Measurements from ENCODE around the gene TEAD2. TPM values are rescaled to one million over a fixed set of nuclear protein-coding genes. Genes with fewer than 3 reads are reported as not detected.
"Not testable (repeated sequence)": the region's sequence is repeated elsewhere in the genome, so short reads cannot be mapped to it uniquely, and the experiment has no call there.

Gene TEAD2
- total RNA-seq, 2 donors from 2014 or later: 12.2 to 15.2 TPM

DNA sequence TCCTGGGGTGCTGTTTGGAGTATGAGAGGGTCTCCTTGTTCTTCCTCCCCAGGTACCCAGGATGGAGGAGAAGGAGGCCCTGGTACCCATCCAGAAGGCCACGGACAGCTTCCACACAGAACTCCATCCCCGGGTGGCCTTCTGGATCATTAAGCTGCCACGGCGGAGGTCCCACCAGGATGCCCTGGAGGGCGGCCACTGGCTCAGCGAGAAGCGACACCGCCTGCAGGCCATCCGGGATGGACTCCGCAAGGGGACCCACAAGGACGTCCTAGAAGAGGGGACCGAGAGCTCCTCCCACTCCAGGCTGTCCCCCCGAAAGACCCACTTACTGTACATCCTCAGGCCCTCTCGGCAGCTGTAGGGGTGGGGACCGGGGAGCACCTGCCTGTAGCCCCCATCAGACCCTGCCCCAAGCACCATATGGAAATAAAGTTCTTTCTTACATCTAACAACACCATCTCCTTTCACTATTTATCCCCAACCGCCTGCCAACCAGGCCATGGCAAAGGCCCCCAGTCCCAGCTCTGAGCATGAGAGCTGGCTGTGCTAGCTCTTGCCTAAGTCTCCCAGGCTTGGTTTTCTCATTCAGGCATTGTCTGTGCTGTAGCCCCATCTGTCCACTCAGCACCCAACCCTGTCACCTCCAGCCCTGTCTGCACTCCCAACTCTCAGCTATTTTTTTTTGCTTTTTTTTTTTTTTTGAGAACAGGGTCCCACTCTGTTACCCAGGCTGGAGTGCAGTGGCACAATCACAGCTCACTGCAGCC lies 12.6 kb upstream of the TEAD2 start:
- H3K9me3 ChIP-seq: peaks cover 0 to under 1% (median 0%) of the 10 kb centered on the region in 3 donors
- no peaks in the 10 kb centered on the region for H3K4me1 ChIP-seq
- WGBS, 2 donors: 81 to 93% methylated on average over 3 to 15 of the region's 16 CpGs
- H3K4me3 ChIP-seq: no peak overlapping the region
- intact Hi-C loops (cut with DNase I): no loop called here
- no peak for DNase-seq
- TF ChIP-seq POLR2A (IDR thresholded peaks at IDR 0.05) (no peak), CTCF (IDR thresholded peaks at IDR 0.05) (no peak)
- H3K27me3 ChIP-seq: no peaks in the 10 kb centered on the region
- ATAC-seq: no peak
- H3K27ac ChIP-seq: no peak overlapping the region
- no peaks in the 10 kb centered on the region for H3K36me3 ChIP-seq (replicated peaks in 1 of 2; ENCODE audit: insufficient read depth in 1 of 2, low read depth in 2 of 2)

GRCh38 chr19:49373174-49373573 lies 11.0 kb upstream of the TEAD2 start:
- 73 to 77% methylated on average over 3 of the region's 3 CpGs for WGBS, 2 donors
- H3K4me1 ChIP-seq; H3K27me3 ChIP-seq; DNase-seq; H3K9me3 ChIP-seq; ATAC-seq; H3K27ac ChIP-seq; H3K4me3 ChIP-seq; H3K36me3 ChIP-seq (replicated peaks in 1 of 2; ENCODE audit: insufficient read depth in 1 of 2, low read depth in 2 of 2); intact Hi-C loops (cut with DNase I): not testable (repeated sequence)

DNA sequence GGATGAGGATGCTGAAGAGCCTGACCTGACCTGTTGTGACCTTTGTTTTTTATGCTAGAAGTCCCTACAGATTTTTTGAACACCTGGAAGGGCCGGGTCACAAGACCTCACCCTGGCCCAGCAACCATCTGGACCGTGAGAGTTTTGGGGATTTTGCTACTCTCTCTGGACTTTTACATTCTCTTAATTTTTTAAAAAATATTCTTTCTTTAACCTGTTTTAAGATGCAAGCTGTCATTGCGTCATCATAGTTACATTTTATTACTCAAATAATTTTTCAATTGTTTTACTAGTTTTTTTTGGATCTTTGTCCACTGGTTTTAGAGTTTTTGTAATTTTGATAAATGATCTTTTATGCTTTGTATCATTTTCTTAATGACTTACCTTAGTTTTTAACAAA lies 9.0 kb upstream of the TEAD2 start:
- Histone ChIP-seq H3K27me3 (no peaks in the 10 kb centered on the region), H3K9me3 (peaks cover 0 to 6% (median 0%) of the 10 kb centered on the region in 3 donors), H3K27ac (no peak overlapping the region), H3K4me3 (no peak overlapping the region), H3K4me1 (no peaks in the 10 kb centered on the region), H3K36me3 (replicated peaks in 1 of 2; ENCODE audit: insufficient read depth in 1 of 2, low read depth in 2 of 2) (no peaks in the 10 kb centered on the region)
- ATAC-seq (no peak), DNase-seq (no peak)
- TF ChIP-seq CTCF (IDR thresholded peaks at IDR 0.05) (no peak), POLR2A (IDR thresholded peaks at IDR 0.05) (no peak)
- intact Hi-C loops (cut with DNase I): no loop called here
- WGBS, 2 donors: 76 to 93% methylated on average over 3 of the region's 3 CpGs

- DNase-seq: no peak
- Histone ChIP-seq H3K27ac (no peak overlapping the region), H3K9me3 (peaks cover 0 to 6% (median 0%) of the 10 kb centered on the region in 3 donors), H3K4me1 (peaks cover 4% of the 10 kb centered on the region), H3K27me3 (no peaks in the 10 kb centered on the region), H3K4me3 (no peak overlapping the region), H3K36me3 (replicated peaks in 1 of 2; ENCODE audit: insufficient read depth in 1 of 2, low read depth in 2 of 2) (no peaks in the 10 kb centered on the region)
- no peak for TF ChIP-seq POLR2A (IDR thresholded peaks at IDR 0.05)
- TF ChIP-seq CTCF (IDR thresholded peaks at IDR 0.05): no peak
- intact Hi-C loops (cut with DNase I): no loop called here
- WGBS, 2 donors: 91 to 96% methylated on average over 5 of the region's 5 CpGs
- no peak for ATAC-seq
These were observed 6.6 kb upstream of the TEAD2 start for GRCh38 chr19:49368711-49369358.

DNA sequence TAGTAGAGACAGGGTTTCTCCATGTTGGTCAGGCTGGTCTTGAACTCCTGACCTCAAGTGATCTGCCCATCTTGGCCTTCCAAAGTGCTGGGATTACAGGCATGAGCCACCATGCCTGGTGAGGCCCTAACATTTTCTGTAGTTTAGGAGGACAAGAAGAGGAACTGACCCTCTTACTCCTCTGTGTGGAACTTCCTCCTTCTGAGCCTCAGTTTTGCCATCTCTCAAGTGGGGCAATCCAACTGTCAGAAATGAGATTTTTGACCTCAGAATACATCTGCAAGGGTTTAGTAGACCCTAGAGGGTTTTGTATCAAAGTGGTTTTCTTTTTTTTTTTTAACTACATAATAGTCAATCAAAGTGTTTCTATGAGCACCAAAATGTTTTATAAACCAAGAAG lies 3.9 kb upstream of the TEAD2 start:
- DNase-seq (no peak), ATAC-seq (no peak)
- intact Hi-C loops (cut with DNase I): no loop called here
- no peak overlapping the region for H3K4me3 ChIP-seq
- no peaks in the 10 kb centered on the region for H3K27me3 ChIP-seq
- no peak overlapping the region for H3K27ac ChIP-seq
- peaks cover 0 to 6% (median 0%) of the 10 kb centered on the region in 3 donors for H3K9me3 ChIP-seq
- TF ChIP-seq POLR2A (IDR thresholded peaks at IDR 0.05): no peak
- no peak for TF ChIP-seq CTCF (IDR thresholded peaks at IDR 0.05)
- H3K36me3 ChIP-seq (replicated peaks in 1 of 2; ENCODE audit: insufficient read depth in 1 of 2, low read depth in 2 of 2): no peaks in the 10 kb centered on the region
- peaks cover 19% of the 10 kb centered on the region for H3K4me1 ChIP-seq

Measured in body of pancreas (tissue), 4 donors.